Liver (tissue), 9 donors: Measurements from ENCODE around the gene ABHD12. TPM values are rescaled to one million over a fixed set of nuclear protein-coding genes. Genes with fewer than 3 reads are reported as not detected.

Experiments
- DNase-seq: peaks from one replicate; pipeline ENCODE4 v3.0.0-alpha.2; 2017; ENCODE audit warnings: low spot score
- H3K27ac ChIP-seq, 2 donors: one replicate each; pipeline ENCODE4 v1.7.0; 2013; ENCODE audit warnings: inconsistent platforms in 2 of 2, low read length in 2 of 2, control low read depth in 1 of 2, low read depth in 1 of 2, mild to moderate bottlenecking in 1 of 2
- H3K27me3 ChIP-seq, 4 donors: one replicate each; pipeline versions ENCODE4 v1.6.1 to v1.7.0; 2013; ENCODE audit warnings: low read length in 3 of 4, inconsistent platforms in 1 of 4, mild to moderate bottlenecking in 1 of 4, moderate library complexity in 1 of 4; ENCODE audit not compliant: control insufficient read depth in 4 of 4, insufficient read depth in 4 of 4
- H3K36me3 ChIP-seq, 4 donors: one replicate each; pipeline versions ENCODE4 v1.6.1 to v1.7.0; 2013; ENCODE audit warnings: low read length in 3 of 4, mild to moderate bottlenecking in 3 of 4, low read depth in 1 of 4, moderate library complexity in 1 of 4; ENCODE audit not compliant: control insufficient read depth in 4 of 4, insufficient read depth in 3 of 4
- H3K4me1 ChIP-seq, 4 donors: one replicate each; pipeline versions ENCODE4 v1.6.1 to v1.7.0; 2013; ENCODE audit warnings: low read length in 3 of 4, mild to moderate bottlenecking in 3 of 4, moderate library complexity in 1 of 4; ENCODE audit not compliant: control insufficient read depth in 4 of 4, insufficient read depth in 4 of 4
- H3K4me3 ChIP-seq, 3 donors: one replicate each; pipeline versions ENCODE4 v1.6.1 to v1.7.0; 2013; ENCODE audit warnings: low read length in 3 of 3, control low read depth in 1 of 3, low read depth in 1 of 3, mild to moderate bottlenecking in 1 of 3
- H3K9ac ChIP-seq, 2 donors: one replicate each; pipeline ENCODE4 v1.7.0; 2013; ENCODE audit warnings: low read length in 2 of 2, mild to moderate bottlenecking in 2 of 2, moderate library complexity in 2 of 2, control low read depth in 1 of 2, low read depth in 1 of 2
- H3K9me3 ChIP-seq, 4 donors: one replicate each; pipeline versions ENCODE4 v1.6.1 to v1.7.0; 2013; ENCODE audit warnings: low read length in 3 of 4; ENCODE audit not compliant: control insufficient read depth in 4 of 4
- ATF3 ChIP-seq: IDR thresholded peaks from 2 replicates; pipeline ENCODE4 v1.6.1; 2016; ENCODE audit warnings: antibody characterized with exemption
- CTCF ChIP-seq: fragments of 150-350 bp; IDR thresholded peaks from 2 replicates; pipeline ENCODE4 v1.5.1; 2017; ENCODE audit warnings: improper control_type of control experiment, low read depth, low read length; ENCODE audit not compliant: missing input control
- EGR1 ChIP-seq, 2 donors: IDR thresholded peaks; 2 replicates each; pipeline ENCODE4 v1.6.1; 2016 to 2018; ENCODE audit warnings: antibody characterized with exemption in 2 of 2, low read depth in 2 of 2
- FOXA2 ChIP-seq: IDR thresholded peaks from 2 replicates; pipeline ENCODE4 v1.6.1; 2016; ENCODE audit warnings: antibody characterized with exemption
- GABPA ChIP-seq, 2 donors: IDR thresholded peaks in 1 of 2; conservative IDR thresholded peaks in 1 of 2; 2 replicates each; pipeline ENCODE4 v1.6.1; 2016; ENCODE audit warnings: antibody characterized with exemption in 2 of 2, mild to moderate bottlenecking in 1 of 2, moderate library complexity in 1 of 2
- HNF4A ChIP-seq, 2 donors: conservative IDR thresholded peaks; 2 replicates each; pipeline ENCODE4 v1.6.1; 2016; ENCODE audit warnings: antibody characterized with exemption in 2 of 2, mild to moderate bottlenecking in 2 of 2
- HNF4G ChIP-seq: IDR thresholded peaks from 2 replicates; pipeline ENCODE4 v1.6.1; 2016; ENCODE audit warnings: antibody characterized with exemption
- JUND ChIP-seq, 2 donors: IDR thresholded peaks; 2 replicates each; pipeline ENCODE4 v1.6.1; 2016; ENCODE audit warnings: antibody characterized with exemption in 2 of 2
- MAX ChIP-seq: IDR thresholded peaks from 2 replicates; pipeline ENCODE4 v1.6.1; 2016; ENCODE audit warnings: antibody characterized with exemption
- NR2F2 ChIP-seq: IDR thresholded peaks from 2 replicates; pipeline ENCODE4 v1.6.1; 2016; ENCODE audit warnings: antibody characterized with exemption
- RAD21 ChIP-seq, 2 donors: IDR thresholded peaks; 2 replicates each; pipeline ENCODE4 v1.6.1; 2016; ENCODE audit warnings: antibody characterized with exemption in 2 of 2, mild to moderate bottlenecking in 2 of 2
- RXRA ChIP-seq, 2 donors: IDR thresholded peaks; 2 replicates each; pipeline ENCODE4 v1.6.1; 2017 to 2018; ENCODE audit warnings: antibody characterized with exemption in 2 of 2, mild to moderate bottlenecking in 1 of 2
- SP1 ChIP-seq: IDR thresholded peaks from 2 replicates; pipeline ENCODE4 v1.6.1; 2018; ENCODE audit warnings: antibody characterized with exemption, mild to moderate bottlenecking
- TAF1 ChIP-seq: conservative IDR thresholded peaks from 2 replicates; pipeline ENCODE4 v1.6.1; 2016; ENCODE audit warnings: antibody characterized with exemption, mild to moderate bottlenecking
- YY1 ChIP-seq: IDR thresholded peaks from 2 replicates; pipeline ENCODE4 v1.6.1; 2016; ENCODE audit warnings: antibody characterized with exemption, mild to moderate bottlenecking
- WGBS: extraction: QIAGEN DNeasy Blood & Tissue Kit; methylation state at CpG from one replicate; pipeline ENCODE4 v1.1.7; 2013; 5-methylcytosine and 5-hydroxymethylcytosine counted together
- polyA plus RNA-seq, 2 donors: library from polyadenylated mRNA; stranded (reverse) in 1 of 2; unstranded in 1 of 2; fragments of 200-250 nt in 1 of 2; fragments of >200 nt in 1 of 2; fragmentation: Nextera tagmentation in 1 of 2; extraction: Ambion mirVana in 1 of 2; gene quantifications; one replicate each; pipeline versions ENCODE4 v1.2.1 to v1.2.3, GENCODE V29; 2013 to 2015
- total RNA-seq, 2 donors: library from RNA; depleted of rRNA; stranded (reverse); fragments of >200 nt; gene quantifications; one replicate each; pipeline ENCODE4 v1.2.3, GENCODE V29; 2014
- TF ChIP-seq, protein P1 (sequence below): IDR thresholded peaks from 2 replicates; pipeline ENCODE4 v1.6.1; 2016; ENCODE audit warnings: antibody characterized with exemption, mild to moderate bottlenecking
- donor health status: healthy.
- donor health status: healthy.
- donor health status: healthy.
- donor health status: healthy.
- donor health status: healthy.

The ABHD12 gene
- total and polyA plus RNA-seq, 4 donors, result 11.1 to 15.4 (median 12.9) TPM

- no peak for TF ChIP-seq TAF1
- no peak for TF ChIP-seq HNF4G
- peak; percentile 58 to 89 for TF ChIP-seq RXRA (IDR thresholded peaks at IDR 0.05)
- TF ChIP-seq SP1, result peak; percentile 63
- peak; percentile 57 for TF ChIP-seq CTCF
- peak; percentile 98 for TF ChIP-seq ATF3
- TF ChIP-seq HNF4A (conservative IDR thresholded peaks at IDR 0.05), result peak; percentile 55 to 81
- peak; percentile 89 for TF ChIP-seq NR2F2
- peak; percentile 91 to 92 for TF ChIP-seq RAD21 (IDR thresholded peaks at IDR 0.05)
- peak; percentile 99 to 100 for TF ChIP-seq JUND (IDR thresholded peaks at IDR 0.05)
- TF ChIP-seq YY1, result peak; percentile 70
- no peak for TF ChIP-seq EGR1 (IDR thresholded peaks at IDR 0.05; ENCODE audit: low read depth in 2 of 2)
- Histone ChIP-seq H3K9ac (peak overlapping the region in 1 of 2 donors; percentile 50), H3K4me1 (peaks cover 7 to 25% (median 22%) of the 10 kb centered on the region in 4 donors), H3K9me3 (no peaks in the 10 kb centered on the region), H3K36me3 (no peaks in the 10 kb centered on the region), H3K27ac (peak overlapping the region; percentile 71 to 90), H3K27me3 (no peaks in the 10 kb centered on the region), H3K4me3 (peak overlapping the region in 1 of 3 donors; percentile 13)
- 12% methylated on average over 6 of the region's 6 CpGs for WGBS
- no peak for DNase-seq
Observed at GRCh38 chr20:25310268-25310920, 80.2 kb downstream of the ABHD12 start.

DNA sequence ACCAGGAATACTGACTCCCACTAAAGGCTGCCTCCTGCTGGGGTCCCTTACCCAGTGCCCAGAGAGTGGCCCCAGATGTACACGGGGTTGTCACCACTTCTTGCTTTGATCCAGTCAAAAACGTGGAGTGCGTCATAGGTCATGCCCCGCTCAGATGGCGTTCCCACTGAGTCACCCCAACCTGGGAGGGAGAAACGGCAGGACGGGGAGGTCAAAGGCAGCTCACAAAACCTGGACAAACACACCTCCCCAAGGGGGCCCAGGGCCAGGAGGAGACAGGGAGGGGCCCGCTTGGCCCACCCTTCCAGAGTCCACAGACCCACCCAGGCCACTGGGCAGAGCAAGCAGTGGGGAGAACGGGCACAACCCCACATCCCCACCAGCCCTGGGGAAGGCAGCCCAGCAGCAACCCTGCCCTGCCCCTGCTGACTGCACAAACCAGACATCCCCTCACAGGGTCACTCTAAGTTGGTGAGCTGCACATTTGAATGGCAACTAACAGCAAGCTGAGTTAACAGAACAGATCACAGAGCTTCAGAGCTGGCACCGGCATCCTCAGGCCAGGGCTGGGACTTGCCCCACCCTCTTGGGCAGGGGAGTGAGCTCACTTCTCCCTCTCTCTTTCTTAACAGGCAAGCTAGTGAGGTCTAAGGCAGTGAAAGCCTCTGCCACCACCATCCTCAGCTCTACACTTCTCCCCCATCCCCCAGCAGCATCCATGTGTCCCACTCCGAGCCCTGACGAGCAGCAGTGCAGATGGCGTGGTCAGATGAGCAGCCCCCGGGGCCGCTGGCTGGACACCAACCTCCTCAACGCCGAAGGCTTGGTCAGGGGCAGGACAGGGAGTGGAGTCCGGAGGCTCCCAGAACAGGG is 81.0 kb downstream of the ABHD12 start:
- Histone ChIP-seq H3K9me3 (no peaks in the 10 kb centered on the region), H3K36me3 (no peaks in the 10 kb centered on the region), H3K9ac (no peak overlapping the region), H3K27me3 (no peaks in the 10 kb centered on the region), H3K27ac (peak overlapping the region; percentile 71 to 90), H3K4me3 (no peak overlapping the region), H3K4me1 (peaks cover 7 to 25% (median 22%) of the 10 kb centered on the region in 4 donors)
- TF ChIP-seq NR2F2 (no peak), ATF3 (no peak), RXRA (IDR thresholded peaks at IDR 0.05) (no peak), JUND (IDR thresholded peaks at IDR 0.05) (no peak), GABPA (IDR thresholded peaks at IDR 0.05 in 1 of 2, conservative IDR thresholded peaks at IDR 0.05 in 1 of 2) (no peak), CTCF (no peak), HNF4A (conservative IDR thresholded peaks at IDR 0.05) (no peak), FOXA2 (no peak), SP1 (no peak), MAX (no peak), EGR1 (IDR thresholded peaks at IDR 0.05; ENCODE audit: low read depth in 2 of 2) (no peak), HNF4G (no peak), RAD21 (IDR thresholded peaks at IDR 0.05) (no peak), TAF1 (no peak)
- TF ChIP-seq, protein P1, sequence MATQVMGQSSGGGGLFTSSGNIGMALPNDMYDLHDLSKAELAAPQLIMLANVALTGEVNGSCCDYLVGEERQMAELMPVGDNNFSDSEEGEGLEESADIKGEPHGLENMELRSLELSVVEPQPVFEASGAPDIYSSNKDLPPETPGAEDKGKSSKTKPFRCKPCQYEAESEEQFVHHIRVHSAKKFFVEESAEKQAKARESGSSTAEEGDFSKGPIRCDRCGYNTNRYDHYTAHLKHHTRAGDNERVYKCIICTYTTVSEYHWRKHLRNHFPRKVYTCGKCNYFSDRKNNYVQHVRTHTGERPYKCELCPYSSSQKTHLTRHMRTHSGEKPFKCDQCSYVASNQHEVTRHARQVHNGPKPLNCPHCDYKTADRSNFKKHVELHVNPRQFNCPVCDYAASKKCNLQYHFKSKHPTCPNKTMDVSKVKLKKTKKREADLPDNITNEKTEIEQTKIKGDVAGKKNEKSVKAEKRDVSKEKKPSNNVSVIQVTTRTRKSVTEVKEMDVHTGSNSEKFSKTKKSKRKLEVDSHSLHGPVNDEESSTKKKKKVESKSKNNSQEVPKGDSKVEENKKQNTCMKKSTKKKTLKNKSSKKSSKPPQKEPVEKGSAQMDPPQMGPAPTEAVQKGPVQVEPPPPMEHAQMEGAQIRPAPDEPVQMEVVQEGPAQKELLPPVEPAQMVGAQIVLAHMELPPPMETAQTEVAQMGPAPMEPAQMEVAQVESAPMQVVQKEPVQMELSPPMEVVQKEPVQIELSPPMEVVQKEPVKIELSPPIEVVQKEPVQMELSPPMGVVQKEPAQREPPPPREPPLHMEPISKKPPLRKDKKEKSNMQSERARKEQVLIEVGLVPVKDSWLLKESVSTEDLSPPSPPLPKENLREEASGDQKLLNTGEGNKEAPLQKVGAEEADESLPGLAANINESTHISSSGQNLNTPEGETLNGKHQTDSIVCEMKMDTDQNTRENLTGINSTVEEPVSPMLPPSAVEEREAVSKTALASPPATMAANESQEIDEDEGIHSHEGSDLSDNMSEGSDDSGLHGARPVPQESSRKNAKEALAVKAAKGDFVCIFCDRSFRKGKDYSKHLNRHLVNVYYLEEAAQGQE, result no peak
- no peak for DNase-seq
- 68% methylated on average over 18 of the region's 18 CpGs for WGBS
